Measurements from ENCODE around the gene ASTE1.

ASTE1 gene

GRCh38 chr3:130990282-130990681 is 36.3 kb downstream of the ASTE1 start:
- Histone ChIP-seq H2AFZ (ENCODE audit: low read depth) (no peak overlapping the region), H4K20me1 (ENCODE audit: insufficient read depth) (no peaks in the 10 kb centered on the region), H3K27ac (no peak overlapping the region), H3K4me3 (IDR thresholded peaks at IDR 0.05; ENCODE audit: insufficient read depth, low read depth, low read length) (no peak overlapping the region), H3K9ac (no peak overlapping the region), H3K4me1 (ENCODE audit: low read depth, poor library complexity, severe bottlenecking) (no peaks in the 10 kb centered on the region), H3K27me3 (ENCODE audit: insufficient read depth, low read depth) (no peaks in the 10 kb centered on the region), H3K36me3 (ENCODE audit: insufficient read depth) (no peaks in the 10 kb centered on the region), H3K4me2 (no peak overlapping the region), H3K79me2 (ENCODE audit: insufficient read depth, low read depth) (no peaks in the 10 kb centered on the region)
- no peak for TF ChIP-seq CTCF (conservative IDR thresholded peaks at IDR 0.05; ENCODE audit: low read depth, low read length)

GRCh38 chr3:130981469-130981868 is 45.2 kb downstream of the ASTE1 start:
- Histone ChIP-seq H3K9ac (no peak overlapping the region), H3K36me3 (ENCODE audit: insufficient read depth) (no peaks in the 10 kb centered on the region; the same call in 1 of the 2 replicates), H2AFZ (ENCODE audit: low read depth) (no peak overlapping the region), H3K27me3 (ENCODE audit: insufficient read depth, low read depth) (no peaks in the 10 kb centered on the region), H4K20me1 (ENCODE audit: insufficient read depth) (no peaks in the 10 kb centered on the region), H3K4me1 (ENCODE audit: low read depth, poor library complexity, severe bottlenecking) (no peaks in the 10 kb centered on the region), H3K79me2 (ENCODE audit: insufficient read depth, low read depth) (no peaks in the 10 kb centered on the region), H3K4me2 (no peak overlapping the region), H3K27ac (no peak overlapping the region), H3K4me3 (IDR thresholded peaks at IDR 0.05; ENCODE audit: insufficient read depth, low read depth, low read length) (no peak overlapping the region)
- no peak for TF ChIP-seq CTCF (conservative IDR thresholded peaks at IDR 0.05; ENCODE audit: low read depth, low read length)

- no peaks in the 10 kb centered on the region for H3K27me3 ChIP-seq (ENCODE audit: insufficient read depth, low read depth)
- no peaks in the 10 kb centered on the region; the same call in 1 of the 2 replicates for H3K36me3 ChIP-seq (ENCODE audit: insufficient read depth)
- no peak overlapping the region for H3K4me2 ChIP-seq
- no peak overlapping the region for H3K9ac ChIP-seq
- TF ChIP-seq CTCF (conservative IDR thresholded peaks at IDR 0.05; ENCODE audit: low read depth, low read length), result no peak
- no peaks in the 10 kb centered on the region for H3K4me1 ChIP-seq (ENCODE audit: low read depth, poor library complexity, severe bottlenecking)
- H3K27ac ChIP-seq, result no peak overlapping the region
- H3K4me3 ChIP-seq (IDR thresholded peaks at IDR 0.05; ENCODE audit: insufficient read depth, low read depth, low read length), result no peak overlapping the region
- H2AFZ ChIP-seq (ENCODE audit: low read depth), result no peak overlapping the region
- no peaks in the 10 kb centered on the region for H4K20me1 ChIP-seq (ENCODE audit: insufficient read depth)
- no peaks in the 10 kb centered on the region for H3K79me2 ChIP-seq (ENCODE audit: insufficient read depth, low read depth)
Measured at GRCh38 chr3:130979117-130979516, 47.5 kb downstream of the ASTE1 start.

GRCh38 chr3:130976706-130977105 is 49.9 kb downstream of the ASTE1 start:
- H3K27ac ChIP-seq, result no peak overlapping the region
- 0 out of 2 replicates have a peak, but pooled peaks cover 4% of the 10 kb centered on the region for H3K36me3 ChIP-seq (ENCODE audit: insufficient read depth)
- no peaks in the 10 kb centered on the region for H3K79me2 ChIP-seq (ENCODE audit: insufficient read depth, low read depth)
- TF ChIP-seq CTCF (conservative IDR thresholded peaks at IDR 0.05; ENCODE audit: low read depth, low read length), result no peak
- no peak overlapping the region for H3K4me2 ChIP-seq
- no peak overlapping the region for H2AFZ ChIP-seq (ENCODE audit: low read depth)
- no peaks in the 10 kb centered on the region for H3K4me1 ChIP-seq (ENCODE audit: low read depth, poor library complexity, severe bottlenecking)
- H3K4me3 ChIP-seq (IDR thresholded peaks at IDR 0.05; ENCODE audit: insufficient read depth, low read depth, low read length), result no peak overlapping the region
- H3K27me3 ChIP-seq (ENCODE audit: insufficient read depth, low read depth), result no peaks in the 10 kb centered on the region
- H3K9ac ChIP-seq, result no peak overlapping the region
- H4K20me1 ChIP-seq (ENCODE audit: insufficient read depth), result no peaks in the 10 kb centered on the region

Data from KMS-11 (cell line).